NB4 (cell line): ENCODE results near the gene ITIH1.
"Not testable (repeated sequence)": the region's sequence is repeated elsewhere in the genome, so short reads cannot be mapped to it uniquely, and the experiment has no call there.

ENCODE experiments used
- DNase-seq: peaks from one replicate; pipeline ENCODE4 v3.0.0; 2010; ENCODE audit warnings: low read depth
- H3K4me3 ChIP-seq: one replicate; pipeline ENCODE4 v1.5.1; 2011; ENCODE audit warnings: mild to moderate bottlenecking, low read depth, low read length, moderate library complexity
- MYC ChIP-seq: IDR thresholded peaks from 2 replicates; pipeline ENCODE4 v1.6.1; 2011; ENCODE audit warnings: low read depth, low read length
- POLR2A ChIP-seq: IDR thresholded peaks from 2 replicates; pipeline ENCODE4 v1.6.1; 2011; ENCODE audit warnings: mild to moderate bottlenecking; ENCODE audit not compliant: insufficient read length; ENCODE audit errors: extremely low read depth
- TF ChIP-seq, protein P1 (sequence below): IDR thresholded peaks from 2 replicates; pipeline ENCODE4 v1.6.1; 2011; ENCODE audit warnings: low read depth, low read length
- TF ChIP-seq, protein P2 (sequence below): IDR thresholded peaks from one replicate; pipeline ENCODE4 v1.5.1; 2012; ENCODE audit warnings: low read depth, low read length

Gene ITIH1

DNA sequence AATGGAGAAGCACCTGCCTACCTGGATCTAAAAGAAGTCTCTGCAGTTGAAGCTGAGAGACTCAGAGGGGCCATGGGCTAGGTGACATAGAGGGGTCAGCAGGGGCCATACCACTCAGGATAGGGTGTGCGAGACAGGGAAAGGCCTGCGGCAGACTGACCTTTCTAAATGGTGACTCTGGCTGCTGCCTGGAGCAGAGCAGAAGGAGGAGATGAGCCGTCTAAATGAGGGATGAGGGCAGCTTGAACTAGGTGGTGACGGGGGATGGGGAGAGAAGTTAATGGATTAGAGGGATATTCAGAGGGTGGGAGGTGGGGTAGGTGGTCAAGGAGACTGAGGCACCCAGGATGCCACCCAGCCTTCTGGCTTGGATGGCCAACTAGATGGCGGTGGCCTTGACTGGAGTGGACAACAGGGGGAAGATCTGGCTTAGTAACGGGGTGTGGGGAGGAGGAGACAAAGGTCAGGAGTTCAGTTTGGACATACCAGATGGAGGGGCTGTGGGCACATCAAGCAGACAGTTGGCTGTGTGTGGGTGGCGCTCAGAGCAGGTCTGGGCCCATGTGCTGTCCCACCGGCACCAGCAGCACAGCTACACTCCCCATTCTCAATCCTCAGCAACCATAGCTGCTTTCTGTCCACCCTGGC lies 3.2 kb upstream of the ITIH1 start:
- no peak for DNase-seq
- TF ChIP-seq, protein P1, sequence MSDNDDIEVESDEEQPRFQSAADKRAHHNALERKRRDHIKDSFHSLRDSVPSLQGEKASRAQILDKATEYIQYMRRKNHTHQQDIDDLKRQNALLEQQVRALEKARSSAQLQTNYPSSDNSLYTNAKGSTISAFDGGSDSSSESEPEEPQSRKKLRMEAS, result no peak
- no peak for TF ChIP-seq POLR2A
- TF ChIP-seq, protein P2, sequence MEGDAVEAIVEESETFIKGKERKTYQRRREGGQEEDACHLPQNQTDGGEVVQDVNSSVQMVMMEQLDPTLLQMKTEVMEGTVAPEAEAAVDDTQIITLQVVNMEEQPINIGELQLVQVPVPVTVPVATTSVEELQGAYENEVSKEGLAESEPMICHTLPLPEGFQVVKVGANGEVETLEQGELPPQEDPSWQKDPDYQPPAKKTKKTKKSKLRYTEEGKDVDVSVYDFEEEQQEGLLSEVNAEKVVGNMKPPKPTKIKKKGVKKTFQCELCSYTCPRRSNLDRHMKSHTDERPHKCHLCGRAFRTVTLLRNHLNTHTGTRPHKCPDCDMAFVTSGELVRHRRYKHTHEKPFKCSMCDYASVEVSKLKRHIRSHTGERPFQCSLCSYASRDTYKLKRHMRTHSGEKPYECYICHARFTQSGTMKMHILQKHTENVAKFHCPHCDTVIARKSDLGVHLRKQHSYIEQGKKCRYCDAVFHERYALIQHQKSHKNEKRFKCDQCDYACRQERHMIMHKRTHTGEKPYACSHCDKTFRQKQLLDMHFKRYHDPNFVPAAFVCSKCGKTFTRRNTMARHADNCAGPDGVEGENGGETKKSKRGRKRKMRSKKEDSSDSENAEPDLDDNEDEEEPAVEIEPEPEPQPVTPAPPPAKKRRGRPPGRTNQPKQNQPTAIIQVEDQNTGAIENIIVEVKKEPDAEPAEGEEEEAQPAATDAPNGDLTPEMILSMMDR, result no peak
- no peak for TF ChIP-seq MYC
- H3K4me3 ChIP-seq, result no peak overlapping the region

DNA sequence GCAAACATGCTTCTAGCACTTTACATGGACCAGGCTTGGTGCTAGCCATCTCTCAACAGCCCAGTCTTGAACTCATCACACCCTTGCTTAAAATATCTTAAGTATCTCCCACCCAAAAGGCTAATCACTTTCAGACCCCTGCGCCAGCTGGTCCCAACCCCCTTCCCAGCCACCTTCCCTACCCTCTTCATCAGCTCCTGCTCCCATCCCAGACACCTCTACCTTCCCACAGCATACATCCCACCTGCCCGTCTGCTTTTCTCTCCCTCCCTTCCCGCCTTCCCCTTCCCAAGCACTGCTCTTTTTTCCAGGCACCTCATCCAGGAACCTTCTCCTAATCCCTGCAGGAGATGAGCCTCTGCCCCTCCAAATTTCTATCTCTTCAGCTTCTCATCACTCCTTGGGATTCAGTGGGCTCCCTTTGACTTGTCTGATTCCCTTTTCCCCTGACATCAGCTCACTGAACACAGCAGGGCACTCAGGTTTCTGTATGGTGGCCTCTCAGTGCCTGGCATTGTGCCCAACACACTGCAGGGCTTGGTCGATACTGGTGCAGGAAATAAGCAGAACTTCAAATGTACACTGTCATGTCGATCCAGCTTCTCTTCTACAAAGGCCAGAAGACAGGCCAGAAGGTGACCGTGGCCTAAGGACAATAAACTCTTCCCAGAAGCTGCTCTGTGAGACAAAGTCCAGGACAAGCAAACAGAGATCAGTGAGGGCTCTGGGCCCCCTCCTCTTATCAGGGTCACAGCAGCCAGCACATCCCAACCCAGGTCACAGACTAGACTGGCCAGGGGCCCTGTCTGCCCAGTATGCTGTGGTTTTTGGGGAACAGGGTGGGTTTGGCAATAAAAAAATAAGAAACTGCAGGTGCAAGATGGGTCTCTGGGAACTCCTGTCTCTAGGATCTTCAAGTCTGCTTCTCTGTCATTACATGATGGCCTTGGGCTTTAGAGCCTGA lies 2.2 kb upstream of the ITIH1 start:
- H3K4me3 ChIP-seq, result no peak overlapping the region
- no peak for DNase-seq
- TF ChIP-seq POLR2A (no peak), MYC (no peak)
- TF ChIP-seq, protein P1, result no peak
- TF ChIP-seq, protein P2, result no peak

DNA sequence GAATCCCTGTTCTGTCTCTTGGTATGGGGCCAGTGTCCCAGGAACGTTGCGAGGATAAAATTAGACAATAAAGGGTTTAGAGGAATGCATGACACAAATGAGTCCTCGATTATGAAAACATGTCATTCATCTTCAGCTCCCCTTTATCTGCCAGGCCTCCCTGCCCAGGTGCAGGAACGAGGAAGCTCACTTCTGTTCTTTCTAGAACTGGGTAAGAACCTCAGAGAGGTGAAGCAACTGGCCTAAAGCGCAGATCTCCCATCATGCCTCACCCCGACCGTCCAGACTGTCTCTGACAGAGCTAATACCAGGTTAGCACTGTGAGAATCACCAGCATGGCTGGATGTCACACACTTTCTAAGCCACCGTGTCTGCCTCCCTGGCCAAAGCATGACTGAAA lies 1.5 kb upstream of the ITIH1 start:
- no peak for DNase-seq
- no peak for TF ChIP-seq POLR2A
- TF ChIP-seq, protein P2, result no peak
- TF ChIP-seq, protein P1, result no peak
- no peak for TF ChIP-seq MYC
- no peak overlapping the region for H3K4me3 ChIP-seq

DNA sequence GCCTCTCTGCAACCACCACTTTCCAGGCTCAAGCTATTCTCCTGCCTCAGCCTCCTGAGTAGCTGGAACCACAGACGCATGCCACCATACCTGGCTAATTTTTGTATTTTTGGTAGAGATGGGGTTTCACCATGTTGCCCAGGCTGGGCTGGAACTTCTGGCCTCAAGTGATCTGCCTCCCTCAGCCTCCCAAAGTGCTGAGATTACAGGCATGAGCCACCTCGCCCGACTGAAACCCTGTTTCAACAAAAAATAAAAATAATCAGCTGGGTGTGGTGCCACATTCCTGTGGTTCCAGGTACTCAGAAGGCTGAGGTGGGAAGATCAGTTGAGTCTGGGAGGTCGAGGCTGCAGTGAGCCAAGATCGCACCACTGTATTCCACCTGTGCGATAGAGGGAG lies 913 bp upstream of the ITIH1 start:
- not testable (repeated sequence) for H3K4me3 ChIP-seq, DNase-seq

DNA sequence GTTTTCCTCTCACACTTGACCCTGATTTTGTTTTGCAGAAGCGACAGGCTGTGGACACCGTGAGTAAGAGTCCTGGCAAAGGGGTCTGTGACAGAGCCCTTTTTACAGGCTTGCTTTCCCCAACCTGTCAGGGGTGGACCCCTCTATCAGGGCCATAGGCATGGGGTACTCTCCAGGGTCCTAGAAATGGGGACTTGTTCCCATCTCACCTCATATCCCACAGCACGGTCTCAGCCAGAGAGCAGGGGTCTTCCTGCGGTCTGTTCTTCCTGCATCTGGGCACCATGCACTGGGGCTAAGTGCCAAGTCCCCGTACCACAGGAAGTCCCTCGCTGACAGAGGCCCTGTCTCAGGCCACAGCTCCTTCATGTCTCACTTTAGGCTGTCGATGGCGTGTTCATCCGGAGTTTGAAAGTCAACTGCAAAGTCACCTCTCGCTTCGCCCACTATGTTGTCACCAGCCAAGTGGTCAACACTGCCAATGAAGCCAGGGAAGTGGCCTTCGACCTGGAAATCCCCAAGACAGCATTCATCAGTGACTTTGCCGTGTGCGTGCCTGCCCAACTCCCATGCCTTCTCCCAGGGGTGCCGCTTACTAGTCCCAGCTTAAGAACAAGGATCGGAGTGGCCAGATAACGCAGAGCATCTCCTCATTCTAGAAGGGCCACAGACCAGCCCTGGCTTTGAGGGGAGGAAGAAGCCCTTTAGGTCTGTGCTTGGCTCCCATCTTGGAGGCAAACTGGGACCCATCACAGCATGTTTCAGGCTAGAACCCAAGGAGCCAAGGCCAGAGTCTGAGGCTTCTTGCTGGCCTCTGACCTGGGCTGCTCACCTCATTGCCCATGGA lies 783 bp downstream of the ITIH1 start:
- TF ChIP-seq, protein P1, result no peak
- TF ChIP-seq POLR2A (no peak), MYC (no peak)
- TF ChIP-seq, protein P2, result no peak
- H3K4me3 ChIP-seq, result no peak overlapping the region
- no peak for DNase-seq
